Fibroblast of gingiva (primary cell): ENCODE results near the gene MARK1.

Experiments
- DNase-seq: peaks from one replicate; pipeline ENCODE4 v3.0.0-alpha.2; 2011; ENCODE audit warnings: low read depth

MARK1 gene

DNA sequence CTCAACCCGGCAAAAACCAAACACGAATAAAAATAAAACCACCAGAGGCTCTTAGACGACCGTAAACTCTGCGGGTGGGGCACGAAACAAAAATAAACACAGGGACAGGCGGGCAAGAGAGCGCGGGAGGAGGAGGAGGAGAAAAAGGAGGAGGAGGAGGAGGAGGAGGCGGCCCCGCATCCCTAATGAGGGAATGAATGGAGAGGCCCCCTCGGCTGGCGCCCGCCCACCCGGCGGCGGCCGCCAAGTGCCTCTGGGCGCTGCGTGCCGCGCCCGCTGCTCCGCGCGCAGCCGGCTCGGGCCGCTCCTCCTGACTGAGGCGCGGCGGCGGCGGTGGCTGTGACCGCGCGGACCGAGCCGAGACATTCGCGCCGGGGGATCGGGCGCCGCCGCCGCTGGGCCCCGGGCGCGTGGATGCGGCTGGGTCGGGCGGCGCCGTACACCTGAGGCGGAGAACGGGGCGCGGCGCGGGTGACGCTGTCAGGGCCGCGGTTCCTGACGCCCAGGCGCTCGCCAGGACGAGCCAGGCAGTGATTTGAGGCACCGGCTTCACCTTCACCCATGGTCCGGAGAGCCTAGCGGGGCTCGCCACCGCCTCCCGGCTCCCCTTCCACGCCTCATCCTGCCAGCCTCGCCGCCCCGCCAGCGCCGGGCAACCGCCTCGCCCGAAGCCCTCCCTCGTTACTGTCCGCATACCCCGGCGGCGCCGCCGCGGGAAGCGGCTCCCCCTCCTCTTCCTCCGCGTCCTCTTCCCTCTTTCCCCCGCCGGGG is at the start of gene MARK1:
Gene MARK1, plus strand, starts transcription at position 229 of the 771 bp plus-strand sequence. CDS start 687 bp downstream, outside the sequence.
- peak; percentile 43 for DNase-seq

- DNase-seq = peak; percentile 51
Observed at GRCh38 chr1:220483700-220484099, 44.2 kb upstream of the MARK1 start.

GRCh38 chr1:220484135-220484534 is 43.8 kb upstream of the MARK1 start:
- DNase-seq = no peak

GRCh38 chr1:220485131-220485530 is 42.8 kb upstream of the MARK1 start:
- DNase-seq = no peak

- DNase-seq = no peak
Observed at GRCh38 chr1:220485791-220486190, 42.1 kb upstream of the MARK1 start.

GRCh38 chr1:220487297-220487820 is 40.6 kb upstream of the MARK1 start:
- DNase-seq = peak; percentile 19

DNA sequence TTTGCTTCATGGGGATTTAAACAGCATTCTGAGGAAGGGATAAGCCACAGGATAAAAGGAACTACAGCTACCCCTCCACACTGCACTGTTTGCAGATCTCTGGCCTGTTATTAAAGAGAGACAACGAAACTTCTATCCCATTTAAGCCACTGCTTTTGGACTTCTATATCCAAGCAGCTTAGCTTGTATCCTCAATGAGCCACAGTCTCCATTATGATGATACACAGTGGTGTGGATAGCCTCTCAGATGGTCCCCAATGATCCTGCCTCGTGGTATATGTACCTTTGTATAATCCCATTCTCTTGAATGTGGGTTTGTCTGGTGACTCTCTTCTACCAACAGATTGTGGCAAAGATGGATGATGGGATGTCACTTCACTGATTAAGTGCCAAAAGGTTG is 36.0 kb upstream of the MARK1 start:
- no peak for DNase-seq

- DNase-seq = no peak
Observed at GRCh38 chr1:220497220-220497947, 30.6 kb upstream of the MARK1 start.

GRCh38 chr1:220498188-220498587 is 29.7 kb upstream of the MARK1 start:
- DNase-seq = peak; percentile 20

GRCh38 chr1:220500372-220500771 is 27.6 kb upstream of the MARK1 start:
- no peak for DNase-seq

GRCh38 chr1:220504329-220504728 is 23.6 kb upstream of the MARK1 start:
- DNase-seq = no peak

GRCh38 chr1:220507085-220507484 is 20.9 kb upstream of the MARK1 start:
- no peak for DNase-seq

DNA sequence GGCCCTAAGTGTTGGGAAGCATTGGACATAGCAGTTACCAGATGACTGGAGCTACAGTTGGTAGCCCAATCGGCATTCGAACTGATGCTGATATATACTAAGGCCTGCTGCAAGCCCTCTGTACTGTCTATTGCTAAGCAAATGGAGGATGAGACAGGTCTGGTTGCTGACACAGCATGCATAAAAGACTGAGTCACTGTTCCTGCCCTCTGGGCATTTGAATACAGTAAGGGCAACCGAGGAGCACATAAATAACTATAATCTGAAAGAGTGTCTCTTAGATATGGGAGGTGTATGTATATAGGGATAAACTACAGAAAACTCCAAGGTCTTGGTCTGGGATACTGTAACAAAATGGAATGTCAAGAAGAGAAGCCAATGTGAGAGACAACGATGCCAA is 16.8 kb upstream of the MARK1 start:
- DNase-seq = no peak

DNA sequence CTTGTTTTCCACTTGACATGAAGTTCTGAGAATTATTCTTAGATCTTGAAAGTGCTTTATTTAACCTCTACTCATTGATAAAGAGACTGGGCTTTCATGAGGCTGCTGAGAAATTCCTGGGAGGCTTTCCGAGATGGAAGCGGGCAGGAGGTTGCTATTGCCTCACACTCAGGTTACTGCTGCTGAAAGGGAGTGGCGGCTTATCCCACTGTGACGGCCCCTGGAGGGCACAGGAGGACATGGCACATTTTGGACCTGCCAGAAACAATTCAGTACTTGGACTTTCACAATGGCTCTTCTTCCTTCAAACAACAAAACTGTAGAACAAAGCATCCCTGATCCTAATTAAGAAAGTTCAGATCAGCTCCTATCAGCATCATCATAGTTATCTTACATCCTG is 16.2 kb upstream of the MARK1 start:
- DNase-seq = no peak

GRCh38 chr1:220513834-220514233 is 14.1 kb upstream of the MARK1 start:
- no peak for DNase-seq

DNA sequence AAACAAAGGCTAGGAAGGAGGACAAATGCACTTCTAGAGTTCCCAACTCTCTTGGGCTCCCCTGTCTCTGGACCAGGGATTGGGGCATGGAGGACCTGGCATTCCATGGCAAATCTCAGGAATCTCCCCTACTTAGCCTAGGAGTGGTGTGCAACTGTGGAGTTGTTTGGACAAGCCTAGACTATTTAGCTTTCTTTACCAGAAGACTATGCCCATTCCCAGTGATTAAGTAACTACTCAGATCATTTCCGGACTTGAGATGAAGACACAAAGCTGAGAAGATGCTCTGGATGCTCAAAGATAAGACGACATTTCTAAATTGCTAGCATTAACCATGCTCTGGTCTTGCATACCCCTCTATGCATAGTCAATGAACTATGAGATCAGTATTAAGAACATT is 13.7 kb upstream of the MARK1 start:
- DNase-seq = no peak

GRCh38 chr1:220516014-220516721 is 11.8 kb upstream of the MARK1 start:
- DNase-seq = no peak

DNA sequence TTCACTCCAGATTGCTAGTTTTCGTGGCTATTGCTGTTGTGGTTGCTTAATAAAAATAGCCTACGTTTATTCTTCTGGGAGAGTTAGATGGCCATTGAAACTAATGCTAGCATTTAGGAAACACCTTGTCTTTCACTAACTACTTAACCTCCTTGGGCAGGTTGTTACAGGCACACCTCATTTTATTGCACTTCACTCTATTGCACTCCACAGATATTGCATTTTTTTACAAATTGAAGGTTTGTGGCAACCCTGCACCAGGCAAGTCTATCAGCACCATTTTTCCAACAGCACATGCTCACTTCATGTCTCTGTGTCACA is 11.3 kb upstream of the MARK1 start:
- DNase-seq = no peak

- no peak for DNase-seq
Observed at GRCh38 chr1:220521778-220522177, 6.2 kb upstream of the MARK1 start.

- no peak for DNase-seq
Observed at GRCh38 chr1:220526294-220526693, 1.6 kb upstream of the MARK1 start.

DNA sequence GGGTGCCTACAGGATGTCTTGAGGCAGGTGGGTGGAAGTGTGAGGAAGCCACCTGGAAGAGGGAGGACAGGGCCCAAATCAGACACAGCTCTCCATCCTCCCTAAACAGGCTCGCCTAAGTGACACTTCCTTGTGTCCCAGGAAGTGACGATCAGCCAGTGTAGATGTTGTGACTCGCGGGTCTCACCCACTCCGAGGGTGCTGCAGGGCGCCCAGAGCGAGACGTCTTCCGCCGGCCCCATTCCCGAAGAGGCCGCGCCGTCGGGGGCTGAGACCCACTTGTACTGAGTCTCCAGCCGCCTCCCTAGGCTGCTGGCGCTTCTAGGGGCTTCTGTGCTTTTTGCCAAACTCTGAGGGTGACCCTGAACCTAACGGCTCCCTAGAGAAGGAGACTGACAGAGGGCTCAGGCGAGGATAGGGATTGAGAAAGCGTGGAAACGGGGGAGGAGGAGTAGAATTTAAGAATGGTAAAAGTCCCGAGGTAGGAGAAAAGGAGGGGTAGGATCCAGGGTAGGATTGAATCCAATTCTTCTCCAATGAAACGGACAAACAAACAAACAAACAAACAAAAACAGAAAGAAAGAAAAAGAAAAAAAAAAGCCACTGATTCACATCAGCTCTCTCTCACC is 543 bp upstream of the MARK1 start:
- no peak for DNase-seq
